Stimulated activated CD4-positive, alpha-beta T cell treated with anti-CD3 and anti-CD28 coated beads, Interleukin-15, amount 100 ng/mL, for 24 hours (primary cell): ENCODE results near the gene BRPF1.

Experiments used
- DNase-seq: peaks from one replicate; pipeline ENCODE4 v3.0.0-alpha.2; 2020

Gene BRPF1

DNA sequence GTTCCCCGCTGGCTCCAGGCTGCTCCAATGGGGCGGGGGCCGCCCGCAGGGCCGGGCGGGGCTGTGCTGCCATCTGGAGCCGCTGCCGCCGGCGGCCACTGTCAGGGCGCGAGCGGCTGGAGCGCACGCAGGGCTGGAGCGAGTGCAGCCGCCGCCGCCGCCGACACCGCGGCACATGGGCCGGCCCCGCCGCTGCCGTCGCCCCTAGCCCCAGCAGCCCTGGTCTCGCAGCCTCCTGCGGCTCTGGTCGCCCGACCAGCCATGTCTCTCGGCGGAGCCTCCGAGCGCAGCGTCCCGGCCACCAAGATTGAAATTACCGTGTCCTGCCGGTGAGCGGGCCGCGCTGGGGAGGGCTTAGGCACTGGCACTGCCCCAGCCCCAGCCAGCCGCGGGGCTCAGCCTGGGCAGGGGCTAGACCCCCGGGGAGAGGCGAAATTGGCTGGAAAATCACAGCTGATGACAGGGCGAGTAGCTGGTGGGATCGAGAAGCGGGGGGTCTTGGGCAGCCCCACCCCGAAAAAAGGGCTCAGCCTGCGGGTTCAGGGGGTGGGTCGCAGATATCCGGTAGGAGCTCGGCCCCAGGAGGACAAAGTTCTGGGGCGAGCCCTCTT, 27.7 kb upstream of the BRPF1 start, which contains the start of gene CPNE9:
Gene CPNE9 (plus strand): TSS at position 98 of the 611 bp plus-strand sequence. CDS start 164 bp downstream, at position 262.
- no peak for DNase-seq

- peak; percentile 37 for DNase-seq
Observed at GRCh38 chr3:9704347-9705322, 26.9 kb upstream of the BRPF1 start.

DNA sequence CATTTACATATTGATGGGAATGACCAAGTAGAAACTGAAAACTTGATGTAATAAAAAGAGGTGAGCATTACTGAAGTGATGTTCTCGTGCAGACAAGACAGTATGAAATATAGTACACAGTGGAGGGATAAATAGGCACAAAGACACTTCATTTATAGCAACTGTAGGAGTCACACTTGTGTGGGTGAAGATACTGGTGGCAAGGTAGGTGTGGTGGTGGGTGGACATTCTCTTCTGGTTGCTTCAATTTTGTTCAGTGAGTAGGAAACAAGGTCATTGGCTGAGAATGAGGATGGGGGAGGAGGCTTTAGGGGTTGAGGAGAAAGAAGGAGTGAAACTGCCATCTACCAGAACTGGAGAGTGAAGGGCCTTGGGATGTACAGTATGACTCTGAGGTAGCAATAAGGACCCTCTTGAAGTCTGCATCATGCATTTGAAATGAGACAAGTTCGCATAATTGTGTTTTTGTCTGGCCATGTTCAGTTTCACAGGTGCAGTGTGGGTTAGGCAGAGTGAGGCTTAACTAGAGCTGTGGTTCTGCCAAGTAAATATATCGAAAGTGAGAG, 21.3 kb upstream of the BRPF1 start:
- DNase-seq, result no peak

DNA sequence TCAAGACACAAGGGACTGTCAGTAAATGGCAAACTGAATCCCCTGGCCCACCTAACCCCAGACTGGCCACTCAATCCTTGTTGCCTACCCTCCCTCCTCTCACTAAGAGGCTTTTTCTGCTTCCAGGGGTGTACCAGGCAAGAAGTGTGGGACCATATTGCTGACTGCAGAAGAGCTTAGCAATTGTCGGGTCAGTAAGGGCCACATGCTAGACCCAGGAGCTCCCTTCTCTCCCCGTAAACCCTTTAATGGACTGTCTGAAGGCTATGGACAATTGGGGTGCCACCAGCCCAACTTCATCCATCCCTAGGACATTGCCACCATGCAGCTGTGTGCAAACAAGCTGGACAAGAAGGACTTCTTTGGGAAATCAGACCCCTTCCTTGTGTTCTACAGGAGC, 19.1 kb upstream of the BRPF1 start:
- no peak for DNase-seq

GRCh38 chr3:9713142-9713541, 18.4 kb upstream of the BRPF1 start:
- DNase-seq, result no peak

DNA sequence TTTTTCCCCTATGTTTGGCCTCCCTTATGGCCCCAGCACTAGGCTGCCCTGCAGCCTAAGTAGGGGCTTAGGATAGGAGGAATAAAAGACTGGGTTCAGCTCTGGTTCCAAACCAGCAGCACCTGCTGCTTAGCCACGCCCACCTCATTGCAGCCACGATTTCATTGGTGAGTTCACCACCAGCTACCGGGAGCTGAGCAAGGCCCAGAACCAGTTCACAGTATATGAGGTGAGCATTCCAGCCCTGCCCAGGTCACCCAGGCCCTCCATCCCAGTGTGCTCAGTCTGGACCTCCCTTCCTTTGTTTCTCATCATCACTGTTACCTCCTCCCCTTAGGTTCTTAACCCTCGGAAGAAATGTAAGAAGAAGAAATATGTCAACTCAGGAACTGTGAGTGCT, 16.4 kb upstream of the BRPF1 start:
- no peak for DNase-seq

- peak; percentile 52 for DNase-seq
Observed at GRCh38 chr3:9715764-9716437, 15.6 kb upstream of the BRPF1 start.

DNA sequence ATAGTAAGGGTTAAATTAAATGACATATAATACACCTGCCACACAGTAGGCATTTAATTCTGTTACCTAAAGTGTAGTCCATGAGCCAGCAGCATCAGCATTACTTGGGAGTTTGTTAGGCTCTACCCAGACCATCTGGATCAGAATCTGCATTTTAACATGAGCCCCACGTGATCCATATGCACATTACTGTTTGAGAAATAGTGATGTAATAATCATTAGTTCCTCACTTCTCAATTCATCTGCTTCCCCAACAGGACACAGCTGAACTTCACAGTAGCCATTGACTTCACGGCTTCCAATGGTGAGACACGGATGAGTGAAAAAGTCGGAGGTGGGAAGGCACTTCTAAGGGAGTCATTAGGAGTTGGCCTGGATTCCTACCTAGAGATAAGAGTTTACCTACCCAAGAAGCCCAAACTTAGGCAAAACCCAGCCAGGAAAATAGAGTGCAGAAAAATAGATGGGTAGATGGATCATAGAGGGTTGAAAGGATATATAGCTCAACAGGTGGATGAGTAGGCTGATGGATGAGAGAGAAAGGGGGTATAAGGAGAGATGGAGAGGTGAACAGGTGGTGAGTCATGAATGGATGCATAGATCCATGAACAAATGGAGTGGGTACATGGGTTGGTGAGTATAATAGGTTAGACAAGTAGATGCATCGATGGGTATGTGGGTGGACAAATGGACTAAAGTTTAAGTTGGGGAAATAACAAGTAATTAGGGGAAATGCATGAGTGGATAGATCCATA, 14.6 kb upstream of the BRPF1 start:
- DNase-seq, result no peak

DNA sequence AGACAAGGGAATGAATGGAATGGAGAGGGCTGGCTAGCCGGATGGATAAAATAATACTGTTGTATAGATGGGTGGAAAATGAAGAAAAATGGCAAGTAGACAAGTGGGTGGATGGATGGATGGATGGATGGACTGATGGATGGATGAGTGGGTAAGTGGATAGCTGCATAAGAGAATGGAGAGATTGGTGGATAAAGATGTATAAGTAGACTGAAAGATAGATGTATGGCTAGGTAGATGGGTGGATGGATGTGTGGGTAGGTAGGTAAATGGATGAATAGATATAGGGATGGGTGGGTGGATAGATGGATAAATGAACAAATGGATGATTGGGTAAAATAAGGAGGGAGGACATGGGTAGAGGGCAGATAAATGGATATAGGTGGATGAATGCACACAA, 14.0 kb upstream of the BRPF1 start:
- DNase-seq, result no peak

DNA sequence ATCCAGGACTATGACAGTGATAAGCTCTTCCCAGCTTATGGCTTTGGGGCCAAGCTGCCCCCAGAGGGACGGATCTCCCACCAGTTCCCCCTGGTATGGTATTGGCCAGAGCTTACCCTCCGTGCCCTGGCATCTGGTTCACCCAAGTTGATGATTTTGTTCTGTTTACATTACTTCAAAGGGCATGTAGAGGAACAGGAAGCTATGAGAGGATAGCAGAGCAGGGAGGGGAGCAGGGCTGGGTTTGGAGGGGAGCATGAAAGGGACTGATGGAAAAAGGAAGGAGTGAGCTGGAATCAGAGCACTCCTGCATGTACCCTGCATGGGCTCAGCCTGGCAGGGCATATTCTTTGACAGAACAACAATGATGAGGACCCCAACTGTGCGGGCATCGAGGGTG, 13.4 kb upstream of the BRPF1 start:
- DNase-seq, result no peak

- no peak for DNase-seq
Observed at GRCh38 chr3:9721015-9721699, 10.4 kb upstream of the BRPF1 start.

GRCh38 chr3:9721700-9722060, 9.9 kb upstream of the BRPF1 start:
- DNase-seq, result no peak

DNA sequence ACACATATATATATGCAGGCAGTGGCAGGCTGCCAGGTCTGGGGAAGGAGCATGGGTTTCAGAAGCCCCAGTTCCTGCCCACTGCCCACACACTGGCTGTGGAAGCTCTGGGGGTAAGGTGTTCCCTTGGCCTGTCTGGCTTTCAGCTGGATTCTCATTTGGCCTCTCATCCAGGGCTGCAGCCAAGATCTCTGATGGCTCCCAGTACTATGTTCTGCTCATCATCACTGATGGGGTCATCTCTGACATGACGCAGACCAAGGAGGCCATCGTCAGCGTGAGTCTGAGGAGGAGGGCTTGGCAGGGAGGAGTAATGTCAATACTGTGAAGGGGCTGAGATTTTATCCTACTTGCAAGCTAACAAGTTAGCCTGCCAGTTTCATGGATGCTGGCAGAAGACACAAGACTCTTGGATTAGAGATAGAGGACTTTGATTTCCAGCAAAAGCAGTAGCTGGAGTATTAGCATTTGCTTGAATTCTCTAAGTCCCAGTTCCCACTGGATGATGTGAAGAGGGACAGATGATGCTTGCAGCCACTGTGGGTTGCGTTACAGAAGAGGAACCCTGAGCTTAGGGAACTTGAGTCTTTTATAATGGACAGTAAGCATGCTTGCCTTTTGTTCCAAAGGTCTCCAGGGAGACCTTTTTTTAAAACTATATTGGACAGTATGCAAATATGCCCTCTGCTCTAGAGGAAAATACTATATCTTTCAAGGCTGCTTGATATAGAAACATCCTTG, 5.6 kb upstream of the BRPF1 start:
- no peak for DNase-seq

GRCh38 chr3:9727041-9727595, 4.4 kb upstream of the BRPF1 start:
- peak; percentile 68 for DNase-seq

DNA sequence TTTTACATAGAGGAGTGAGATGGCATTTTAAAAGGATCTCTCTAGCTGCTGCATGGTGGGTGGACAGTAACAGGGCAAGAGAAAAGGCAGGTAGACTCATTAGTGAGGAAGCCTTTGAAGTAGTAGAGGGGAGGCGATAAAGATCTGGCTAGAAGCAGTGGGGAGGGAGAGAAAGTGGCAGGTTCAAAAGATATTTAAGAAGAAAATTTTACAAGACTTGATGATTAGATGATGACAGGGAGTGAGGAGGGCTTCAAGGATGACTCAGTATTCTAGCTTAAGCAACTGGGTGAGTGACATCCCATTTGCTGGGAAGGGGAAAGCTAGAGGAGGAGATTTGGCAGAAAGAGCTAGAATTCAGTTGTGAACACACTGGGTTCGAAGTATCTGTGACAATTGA, 3.8 kb upstream of the BRPF1 start:
- no peak for DNase-seq

DNA sequence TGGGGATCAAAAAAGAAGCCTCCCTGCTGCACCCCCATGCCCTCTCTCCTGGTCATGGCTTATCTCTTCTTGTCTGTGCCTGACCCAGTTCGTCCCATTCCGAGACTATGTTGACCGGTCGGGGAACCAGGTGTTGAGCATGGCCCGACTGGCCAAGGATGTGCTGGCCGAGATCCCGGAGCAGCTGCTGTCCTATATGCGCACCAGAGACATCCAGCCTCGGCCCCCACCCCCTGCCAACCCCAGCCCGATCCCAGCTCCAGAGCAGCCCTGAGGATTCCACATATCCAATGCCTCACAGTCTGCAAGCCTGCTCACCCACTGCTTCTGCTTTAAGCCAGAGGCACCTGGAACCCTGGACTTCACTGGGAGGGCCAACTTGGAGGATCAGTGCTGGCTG, 2.1 kb upstream of the BRPF1 start:
- no peak for DNase-seq

DNA sequence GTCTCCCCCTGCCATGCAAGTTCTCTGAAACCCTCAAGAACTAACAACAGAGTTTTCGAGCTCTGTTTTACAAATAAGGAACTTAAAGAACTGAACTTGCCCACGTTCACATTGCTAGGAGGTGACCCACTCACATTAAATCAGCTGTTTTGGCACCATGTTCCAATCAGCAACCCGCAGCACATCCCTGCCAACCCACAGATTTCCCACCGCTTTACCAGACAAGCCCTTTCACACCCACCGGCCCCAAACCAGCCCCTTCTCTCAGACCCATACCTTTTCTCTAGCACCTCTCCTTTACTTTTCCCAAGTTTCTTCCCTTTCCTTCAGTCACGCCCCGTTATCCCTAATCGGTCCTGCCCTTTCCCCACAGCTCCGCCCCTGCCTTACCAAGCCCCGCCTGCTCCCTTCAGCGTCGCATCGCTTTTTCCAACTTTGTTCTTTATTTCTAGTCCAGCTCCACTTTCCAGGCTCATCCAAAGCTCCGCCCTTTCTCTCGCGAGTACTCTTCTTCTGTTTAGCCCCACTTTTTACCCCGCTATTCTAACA, 804 bp upstream of the BRPF1 start:
- DNase-seq, result no peak

- peak; percentile 61 for DNase-seq
Observed at GRCh38 chr3:9732080-9732739, 675 bp downstream of the BRPF1 start.

DNA sequence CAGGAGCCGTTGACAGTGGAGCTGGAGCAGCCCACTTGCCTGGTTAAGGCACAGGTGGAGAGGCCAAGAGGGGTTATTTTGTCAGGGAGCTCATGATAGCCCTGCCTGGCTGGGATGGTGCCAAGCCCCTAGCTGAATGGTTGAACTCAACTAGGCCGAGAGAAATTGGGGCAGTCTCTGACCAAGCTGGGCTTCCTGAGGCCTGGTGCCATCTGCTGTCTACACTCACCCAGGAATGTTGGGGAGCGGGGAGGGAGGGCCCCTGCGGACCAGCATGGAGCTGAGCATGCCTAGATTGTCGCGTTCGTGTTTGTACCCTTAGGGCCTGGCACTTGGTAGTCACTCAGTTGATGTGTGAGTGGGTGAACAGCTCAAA, 1.2 kb downstream of the BRPF1 start:
- DNase-seq, result no peak

- no peak for DNase-seq
Observed at GRCh38 chr3:9736831-9737230, 5.3 kb downstream of the BRPF1 start.
